ENCODE data around the gene GAD1. TPM values are rescaled to one million over a fixed set of nuclear protein-coding genes. Genes with fewer than 3 reads are reported as not detected.

The GAD1 gene
- total RNA-seq, 1 experiment from 2014 or later, result 11.2 TPM

DNA sequence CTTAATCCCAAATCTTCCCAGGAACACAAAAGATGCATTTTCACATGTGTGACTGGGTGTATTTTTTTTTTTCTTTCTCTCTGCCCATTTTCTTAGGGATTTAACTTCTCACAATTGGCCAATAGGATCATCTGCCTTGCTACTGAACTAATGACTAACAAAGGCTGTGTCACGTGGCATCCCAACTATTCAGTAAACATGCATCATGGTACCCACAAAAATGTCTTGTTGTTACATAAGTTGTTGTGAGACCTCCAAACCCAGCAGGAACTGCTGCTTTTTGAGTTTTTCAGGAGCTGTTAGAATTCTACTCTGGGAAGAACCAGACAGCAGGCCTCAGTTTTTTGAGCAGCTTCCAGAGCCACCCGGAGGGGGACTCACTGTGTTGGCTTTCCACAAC lies 31.9 kb downstream of the GAD1 start:
- H3K27me3 Mint-ChIP-seq (ENCODE audit: unreplicated experiment), result no peaks in the 10 kb centered on the region
- H3K4me1 Mint-ChIP-seq (ENCODE audit: low read depth, unreplicated experiment), result no peaks in the 10 kb centered on the region
- H3K36me3 Mint-ChIP-seq (ENCODE audit: insufficient read depth, unreplicated experiment), result no peaks in the 10 kb centered on the region
- no peak overlapping the region for H3K4me3 Mint-ChIP-seq (ENCODE audit: low read depth, unreplicated experiment)
- BruUV-seq (replicated peaks), result no TSS peak
- no peak for DNase-seq
- no peak overlapping the region for H3K27ac Mint-ChIP-seq (ENCODE audit: unreplicated experiment)
- H3K9me3 Mint-ChIP-seq (ENCODE audit: low read depth, unreplicated experiment), result no peaks in the 10 kb centered on the region
- intact Hi-C loops (cut with micrococcal nuclease; ENCODE audit: unreplicated experiment), result no loop called here
- CTCF ChIA-PET, result no interaction called here
- TF ChIP-seq, protein P1, sequence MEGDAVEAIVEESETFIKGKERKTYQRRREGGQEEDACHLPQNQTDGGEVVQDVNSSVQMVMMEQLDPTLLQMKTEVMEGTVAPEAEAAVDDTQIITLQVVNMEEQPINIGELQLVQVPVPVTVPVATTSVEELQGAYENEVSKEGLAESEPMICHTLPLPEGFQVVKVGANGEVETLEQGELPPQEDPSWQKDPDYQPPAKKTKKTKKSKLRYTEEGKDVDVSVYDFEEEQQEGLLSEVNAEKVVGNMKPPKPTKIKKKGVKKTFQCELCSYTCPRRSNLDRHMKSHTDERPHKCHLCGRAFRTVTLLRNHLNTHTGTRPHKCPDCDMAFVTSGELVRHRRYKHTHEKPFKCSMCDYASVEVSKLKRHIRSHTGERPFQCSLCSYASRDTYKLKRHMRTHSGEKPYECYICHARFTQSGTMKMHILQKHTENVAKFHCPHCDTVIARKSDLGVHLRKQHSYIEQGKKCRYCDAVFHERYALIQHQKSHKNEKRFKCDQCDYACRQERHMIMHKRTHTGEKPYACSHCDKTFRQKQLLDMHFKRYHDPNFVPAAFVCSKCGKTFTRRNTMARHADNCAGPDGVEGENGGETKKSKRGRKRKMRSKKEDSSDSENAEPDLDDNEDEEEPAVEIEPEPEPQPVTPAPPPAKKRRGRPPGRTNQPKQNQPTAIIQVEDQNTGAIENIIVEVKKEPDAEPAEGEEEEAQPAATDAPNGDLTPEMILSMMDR (IDR thresholded peaks at IDR 0.05; ENCODE audit: unreplicated experiment), result no peak

DNA sequence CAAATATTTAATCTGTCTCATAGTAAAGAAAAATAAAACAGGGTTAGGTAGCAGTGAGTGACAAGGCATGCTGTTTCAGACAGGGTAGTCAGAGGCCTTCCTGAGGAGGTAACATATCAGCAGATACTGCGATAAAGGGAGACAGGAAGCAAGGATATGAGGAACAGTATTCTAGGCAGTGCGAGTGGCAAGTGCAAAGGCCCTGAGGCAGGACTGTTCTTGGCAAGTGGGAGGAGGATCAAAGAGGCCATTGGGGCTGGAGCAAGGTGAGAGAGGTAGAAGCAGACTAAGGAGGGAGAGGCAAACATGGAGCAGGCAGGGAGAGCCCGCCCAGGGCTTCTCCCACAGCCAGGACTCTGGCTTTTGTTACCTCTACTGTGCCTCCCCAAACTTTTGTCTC lies 33.6 kb downstream of the GAD1 start:
- H3K27me3 Mint-ChIP-seq (ENCODE audit: unreplicated experiment), result no peaks in the 10 kb centered on the region
- H3K4me3 Mint-ChIP-seq (ENCODE audit: low read depth, unreplicated experiment), result no peak overlapping the region
- no peaks in the 10 kb centered on the region for H3K9me3 Mint-ChIP-seq (ENCODE audit: low read depth, unreplicated experiment)
- TF ChIP-seq, protein P1 (IDR thresholded peaks at IDR 0.05; ENCODE audit: unreplicated experiment), result no peak
- H3K4me1 Mint-ChIP-seq (ENCODE audit: low read depth, unreplicated experiment), result no peaks in the 10 kb centered on the region
- intact Hi-C loops (cut with micrococcal nuclease; ENCODE audit: unreplicated experiment), result no loop called here
- BruUV-seq (replicated peaks), result no TSS peak
- H3K36me3 Mint-ChIP-seq (ENCODE audit: insufficient read depth, unreplicated experiment), result no peaks in the 10 kb centered on the region
- CTCF ChIA-PET, result no interaction called here
- no peak overlapping the region for H3K27ac Mint-ChIP-seq (ENCODE audit: unreplicated experiment)
- no peak for DNase-seq

DNA sequence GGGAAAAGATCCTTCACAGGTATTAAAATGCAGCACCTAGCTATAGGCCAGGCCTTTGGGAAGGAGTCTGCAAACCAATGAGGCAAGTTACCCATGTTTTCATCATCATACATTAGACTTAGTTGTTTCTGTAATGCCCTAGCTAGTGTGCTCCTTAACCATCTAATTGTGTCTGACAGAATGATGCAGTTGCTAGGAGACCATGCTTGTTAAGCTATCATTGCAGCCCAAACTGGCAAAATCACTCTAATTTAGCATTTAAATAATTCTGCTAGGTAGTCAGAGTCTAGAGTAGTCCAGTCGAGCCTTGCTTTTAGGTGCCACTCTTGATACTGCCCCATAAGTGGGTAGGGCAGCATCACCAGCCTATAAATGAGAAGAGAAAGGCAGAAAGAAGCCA lies 34.9 kb downstream of the GAD1 start:
- Mint-ChIP-seq H3K27ac (ENCODE audit: unreplicated experiment) (no peak overlapping the region), H3K4me1 (ENCODE audit: low read depth, unreplicated experiment) (no peaks in the 10 kb centered on the region), H3K9me3 (ENCODE audit: low read depth, unreplicated experiment) (no peaks in the 10 kb centered on the region), H3K36me3 (ENCODE audit: insufficient read depth, unreplicated experiment) (no peaks in the 10 kb centered on the region), H3K4me3 (ENCODE audit: low read depth, unreplicated experiment) (no peak overlapping the region), H3K27me3 (ENCODE audit: unreplicated experiment) (no peaks in the 10 kb centered on the region)
- BruUV-seq (replicated peaks), result no TSS peak
- TF ChIP-seq, protein P1 (IDR thresholded peaks at IDR 0.05; ENCODE audit: unreplicated experiment), result no peak
- DNase-seq, result no peak
- CTCF ChIA-PET, result no interaction called here
- intact Hi-C loops (cut with micrococcal nuclease; ENCODE audit: unreplicated experiment), result no loop called here

DNA sequence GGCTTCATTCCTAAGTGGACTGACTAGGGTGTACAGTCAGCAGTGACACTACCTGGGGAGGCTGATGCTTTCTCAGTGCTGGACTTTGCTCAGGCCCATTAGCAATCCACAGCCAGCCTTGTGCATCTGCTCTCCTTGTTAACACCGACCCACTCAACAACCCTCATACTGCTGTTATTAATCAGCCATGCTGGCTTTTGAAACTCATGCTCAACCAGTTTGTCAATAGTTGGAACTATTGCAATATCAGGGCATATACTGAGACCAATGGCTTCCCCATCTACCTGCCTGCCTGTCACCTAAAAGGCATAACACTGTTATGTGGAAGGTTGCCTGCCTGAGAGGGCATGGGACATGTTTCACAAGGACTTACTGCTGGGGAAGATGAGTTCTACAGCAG lies 39.4 kb downstream of the GAD1 start:
- intact Hi-C loops (cut with micrococcal nuclease; ENCODE audit: unreplicated experiment), result no loop called here
- CTCF ChIA-PET, result no interaction called here
- DNase-seq, result no peak

More for the DNA sequence above, 39.4 kb downstream of the GAD1 start:
- Mint-ChIP-seq H3K4me3 (ENCODE audit: low read depth, unreplicated experiment) (no peak overlapping the region), H3K27me3 (ENCODE audit: unreplicated experiment) (no peaks in the 10 kb centered on the region), H3K27ac (ENCODE audit: unreplicated experiment) (no peak overlapping the region), H3K4me1 (ENCODE audit: low read depth, unreplicated experiment) (no peaks in the 10 kb centered on the region), H3K9me3 (ENCODE audit: low read depth, unreplicated experiment) (no peaks in the 10 kb centered on the region), H3K36me3 (ENCODE audit: insufficient read depth, unreplicated experiment) (no peaks in the 10 kb centered on the region)
- TF ChIP-seq, protein P1 (IDR thresholded peaks at IDR 0.05; ENCODE audit: unreplicated experiment), result no peak
- BruUV-seq (replicated peaks), result no TSS peak

Measured in Calu3 (cell line).